GM12872 (cell line): ENCODE measurements around the gene RPS27A.

Experiments used
- TF ChIP-seq, protein P1 (sequence below): IDR thresholded peaks from 3 replicates; pipeline ENCODE4 v1.5.1; 2011; ENCODE audit warnings: low read depth, mild to moderate bottlenecking, low read length, moderate library complexity; ENCODE audit not compliant: insufficient read depth

RPS27A gene

DNA sequence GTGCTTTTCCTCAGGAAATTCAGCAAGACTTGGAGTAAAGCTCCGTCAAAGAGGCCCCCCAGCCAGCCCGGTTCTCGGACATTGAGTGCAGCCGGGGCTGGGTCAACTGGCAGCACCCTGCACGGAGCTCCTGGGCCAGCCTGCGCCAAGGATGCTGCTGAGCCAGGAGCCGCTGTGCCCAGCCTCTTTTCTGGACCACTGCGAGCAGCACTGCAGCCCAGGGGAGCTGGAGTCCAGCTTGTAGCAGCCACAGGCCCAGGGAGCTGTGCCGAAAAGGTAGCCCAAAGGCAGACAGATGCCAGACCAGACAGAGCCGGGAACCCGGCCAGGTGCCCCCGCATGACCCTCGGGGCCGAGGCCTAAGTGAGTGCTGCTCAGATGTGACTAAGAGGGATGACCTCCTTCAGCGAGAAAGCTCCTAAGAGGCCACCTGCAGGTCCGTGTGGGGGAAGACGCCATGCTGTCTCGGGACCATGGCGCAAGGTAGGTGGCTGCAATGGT lies 7.7 kb upstream of the RPS27A start:
- TF ChIP-seq, protein P1, sequence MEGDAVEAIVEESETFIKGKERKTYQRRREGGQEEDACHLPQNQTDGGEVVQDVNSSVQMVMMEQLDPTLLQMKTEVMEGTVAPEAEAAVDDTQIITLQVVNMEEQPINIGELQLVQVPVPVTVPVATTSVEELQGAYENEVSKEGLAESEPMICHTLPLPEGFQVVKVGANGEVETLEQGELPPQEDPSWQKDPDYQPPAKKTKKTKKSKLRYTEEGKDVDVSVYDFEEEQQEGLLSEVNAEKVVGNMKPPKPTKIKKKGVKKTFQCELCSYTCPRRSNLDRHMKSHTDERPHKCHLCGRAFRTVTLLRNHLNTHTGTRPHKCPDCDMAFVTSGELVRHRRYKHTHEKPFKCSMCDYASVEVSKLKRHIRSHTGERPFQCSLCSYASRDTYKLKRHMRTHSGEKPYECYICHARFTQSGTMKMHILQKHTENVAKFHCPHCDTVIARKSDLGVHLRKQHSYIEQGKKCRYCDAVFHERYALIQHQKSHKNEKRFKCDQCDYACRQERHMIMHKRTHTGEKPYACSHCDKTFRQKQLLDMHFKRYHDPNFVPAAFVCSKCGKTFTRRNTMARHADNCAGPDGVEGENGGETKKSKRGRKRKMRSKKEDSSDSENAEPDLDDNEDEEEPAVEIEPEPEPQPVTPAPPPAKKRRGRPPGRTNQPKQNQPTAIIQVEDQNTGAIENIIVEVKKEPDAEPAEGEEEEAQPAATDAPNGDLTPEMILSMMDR: no peak

DNA sequence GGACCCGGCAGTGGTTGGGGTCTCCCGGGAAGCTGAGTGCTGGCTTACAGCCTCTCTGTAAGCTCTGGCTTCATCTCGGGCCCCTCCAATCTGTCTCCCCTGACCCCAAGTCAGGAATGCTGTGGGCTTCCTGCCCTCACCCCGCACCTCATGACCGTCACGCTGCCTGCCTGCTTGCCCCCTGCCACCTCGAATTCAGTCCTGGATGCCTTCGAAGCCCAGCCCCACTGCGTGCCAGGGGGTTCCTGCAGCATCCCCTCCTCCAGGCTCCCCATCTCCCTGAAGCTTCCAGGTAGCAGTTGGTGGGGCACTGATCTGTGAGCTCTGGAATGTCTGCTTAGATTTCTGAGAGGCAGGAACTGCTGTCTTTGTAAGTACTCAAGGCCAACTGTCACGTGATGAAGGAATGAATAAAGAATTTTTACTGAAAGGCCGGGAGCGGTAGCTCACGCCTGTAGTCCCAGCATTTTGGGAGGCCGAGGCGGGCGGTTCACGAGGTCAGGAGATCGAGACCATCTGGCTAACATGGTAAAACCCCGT lies 6.9 kb upstream of the RPS27A start:
- TF ChIP-seq, protein P1: no peak

DNA sequence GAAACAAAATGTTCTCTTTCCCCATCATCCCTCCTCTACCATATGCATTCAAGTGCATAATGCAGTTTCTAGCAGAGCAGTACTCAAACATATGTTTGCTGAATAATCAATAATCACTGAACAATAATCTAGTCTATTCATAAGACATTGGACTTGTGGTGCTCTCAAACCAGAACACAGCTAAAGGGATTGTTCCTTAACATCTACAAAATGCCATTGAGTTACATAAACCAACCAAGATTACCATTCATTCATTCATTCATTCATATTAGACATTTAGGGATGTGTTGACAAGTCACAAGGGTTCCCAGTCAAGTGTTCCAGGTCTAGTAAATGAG lies 4.3 kb upstream of the RPS27A start:
- TF ChIP-seq, protein P1: no peak

DNA sequence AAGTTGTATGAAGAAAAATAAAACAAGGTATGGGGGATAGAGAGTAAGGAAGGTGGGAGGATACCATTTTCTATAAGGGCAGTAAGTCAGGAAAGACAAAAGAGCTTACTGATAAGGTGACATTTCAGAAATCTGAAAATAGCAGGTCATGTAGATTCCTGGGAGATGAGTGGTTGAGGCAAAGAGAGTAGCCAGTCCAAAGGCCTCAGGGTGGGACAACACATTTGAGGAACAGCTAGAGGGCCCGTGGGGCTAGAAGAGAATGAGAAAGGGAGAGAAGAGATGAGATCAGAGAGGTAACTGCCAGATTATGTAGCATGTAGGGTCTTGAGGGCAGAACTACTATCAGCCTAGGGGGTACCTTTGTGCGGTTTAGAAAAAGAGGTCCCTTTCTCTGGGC lies 3.3 kb upstream of the RPS27A start:
- TF ChIP-seq, protein P1: no peak

DNA sequence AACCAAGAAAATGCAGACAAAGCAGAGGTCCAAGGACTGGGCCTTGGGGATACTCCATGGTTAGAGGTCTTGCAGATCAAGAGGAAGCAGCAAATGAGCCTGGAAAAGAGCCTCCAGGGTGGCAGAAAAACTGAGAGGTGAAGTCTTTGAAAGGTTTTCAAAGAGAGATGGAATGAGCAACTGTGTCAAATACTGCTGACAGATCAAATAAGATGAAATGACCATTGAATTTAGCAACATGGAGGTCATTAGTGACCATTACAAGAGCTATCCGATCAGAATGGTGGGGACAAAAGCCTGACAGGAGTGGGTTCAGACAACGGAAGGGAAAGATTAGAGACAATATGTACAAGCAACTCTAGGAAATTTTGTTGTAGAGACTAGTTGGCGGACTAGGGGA lies 1.9 kb upstream of the RPS27A start:
- TF ChIP-seq, protein P1: no peak

DNA sequence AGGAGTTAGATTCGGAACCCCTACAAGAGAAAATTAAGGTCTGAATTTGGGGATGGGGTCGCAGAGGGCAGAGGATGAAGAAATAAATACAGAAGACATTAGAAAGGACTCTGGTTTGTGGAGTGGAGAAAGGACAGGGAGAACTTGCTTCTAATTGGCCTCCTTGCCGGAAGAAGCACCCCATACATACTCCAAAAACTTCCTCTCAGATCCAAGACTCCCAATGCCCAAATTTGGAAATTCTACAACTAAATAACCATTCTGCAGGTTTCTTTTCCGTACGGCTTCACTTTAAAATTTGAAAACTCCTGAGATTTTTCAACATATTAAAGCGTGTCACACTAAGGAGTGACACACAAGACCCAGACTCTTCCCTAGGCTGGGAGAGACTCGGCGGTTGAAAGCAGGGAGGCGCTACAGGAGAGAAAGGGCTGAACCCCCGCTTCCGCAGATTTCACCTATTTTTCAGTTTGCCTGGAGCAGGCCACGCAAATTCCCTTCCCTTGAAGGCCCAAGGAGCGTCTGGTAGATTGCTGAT lies 873 bp upstream of the RPS27A start:
- TF ChIP-seq, protein P1: no peak

DNA sequence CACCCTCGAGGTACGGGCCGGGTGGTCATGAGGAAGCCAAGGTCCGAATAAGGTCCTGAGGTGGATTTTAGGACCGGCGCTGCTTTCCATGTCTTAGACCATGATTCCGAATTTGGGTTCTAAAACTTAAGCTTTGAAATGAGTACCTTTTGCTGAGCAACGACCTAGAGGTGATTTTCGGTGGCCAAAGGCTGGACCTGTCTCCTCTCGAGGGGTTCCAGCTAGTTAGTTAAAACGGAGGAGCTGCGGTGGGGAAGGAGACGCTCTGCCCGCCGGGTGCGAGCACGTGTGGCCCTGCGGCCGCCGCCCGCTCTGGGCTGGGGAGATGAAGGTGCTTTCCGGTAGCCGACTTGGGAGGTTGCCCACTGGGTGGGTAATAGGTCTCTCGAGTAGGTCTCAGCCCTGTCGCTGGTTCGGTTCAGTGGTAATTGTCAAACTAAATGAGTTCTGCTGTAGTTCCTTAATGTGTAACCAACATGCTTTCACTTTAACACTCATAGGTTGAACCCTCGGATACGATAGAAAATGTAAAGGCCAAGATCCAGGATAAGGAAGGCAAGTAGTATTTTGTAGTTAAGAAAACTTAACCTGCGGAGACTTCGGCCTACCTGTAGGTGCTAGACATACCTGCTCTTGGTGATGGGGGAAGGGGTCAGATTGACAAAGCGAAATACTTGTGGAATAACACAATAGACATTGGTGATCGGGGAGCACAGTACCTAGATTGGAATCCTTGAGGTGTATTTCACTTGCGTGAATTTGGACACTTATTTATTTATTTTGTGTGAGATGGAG lies 572 bp downstream of the RPS27A start:
- TF ChIP-seq, protein P1: no peak
